ENCODE measurements around the gene TGFBR3. TPM values are rescaled to one million over a fixed set of nuclear protein-coding genes. Genes with fewer than 3 reads are reported as not detected.
A peak's percentile ranks its signal among the peaks of the same experiment; 100 is the strongest.

TGFBR3 gene
- total RNA-seq, 4 donors from 2014 or later: 37.3 to 61.7 (median 48.4) TPM

- Histone ChIP-seq H3K4me1 (peaks cover 17 to 18% of the 10 kb centered on the region in 2 donors), H3K27ac (peak overlapping the region in 2 of 4 donors; percentile 5 to 32)
Observed at GRCh38 chr1:91700771-91701471, 185.0 kb downstream of the TGFBR3 start.

DNA sequence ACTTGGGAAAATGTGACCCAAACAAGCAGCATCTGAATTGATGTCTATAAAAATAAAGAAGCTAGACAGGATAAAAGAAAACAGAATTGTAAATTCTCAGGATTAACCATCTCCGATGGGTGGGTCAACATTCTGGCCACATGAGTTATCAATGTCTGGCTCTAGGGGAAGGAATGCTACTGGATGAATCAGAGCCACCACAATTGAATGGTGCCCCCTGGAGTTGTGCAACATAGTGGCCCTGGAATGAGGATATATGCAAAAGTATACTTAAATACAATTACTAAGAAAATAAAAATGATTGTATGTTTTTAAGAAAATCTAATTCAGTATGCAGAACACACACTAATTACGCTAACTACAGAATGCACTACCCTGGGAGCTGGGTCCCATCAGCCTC lies 185.6 kb downstream of the TGFBR3 start:
- Histone ChIP-seq H3K27ac (peak overlapping the region in 1 of 4 donors; percentile 5), H3K4me1 (peaks cover 17 to 18% of the 10 kb centered on the region in 2 donors)
- in situ Hi-C loops (cut with MboI; ENCODE audit: low sequenced_read_pairs in 4 of 4): no loop called here

More at GRCh38 chr1:91700771-91701471, 185.0 kb downstream of the TGFBR3 start:
- no peaks in the 10 kb centered on the region for H3K9me3 ChIP-seq
- intact Hi-C loops (cut with DNase I; ENCODE audit: low total_unique reads): no loop called here
- in situ Hi-C loops (cut with MboI; ENCODE audit: low sequenced_read_pairs in 4 of 4): no loop called here
- DNase-seq (no peak), ATAC-seq (no peak)
- no peaks in the 10 kb centered on the region for H3K27me3 ChIP-seq
- TF ChIP-seq POLR2A (IDR thresholded peaks at IDR 0.05): no peak
- no peak overlapping the region for H3K4me3 ChIP-seq
- H3K36me3 ChIP-seq: no peaks in the 10 kb centered on the region

DNA sequence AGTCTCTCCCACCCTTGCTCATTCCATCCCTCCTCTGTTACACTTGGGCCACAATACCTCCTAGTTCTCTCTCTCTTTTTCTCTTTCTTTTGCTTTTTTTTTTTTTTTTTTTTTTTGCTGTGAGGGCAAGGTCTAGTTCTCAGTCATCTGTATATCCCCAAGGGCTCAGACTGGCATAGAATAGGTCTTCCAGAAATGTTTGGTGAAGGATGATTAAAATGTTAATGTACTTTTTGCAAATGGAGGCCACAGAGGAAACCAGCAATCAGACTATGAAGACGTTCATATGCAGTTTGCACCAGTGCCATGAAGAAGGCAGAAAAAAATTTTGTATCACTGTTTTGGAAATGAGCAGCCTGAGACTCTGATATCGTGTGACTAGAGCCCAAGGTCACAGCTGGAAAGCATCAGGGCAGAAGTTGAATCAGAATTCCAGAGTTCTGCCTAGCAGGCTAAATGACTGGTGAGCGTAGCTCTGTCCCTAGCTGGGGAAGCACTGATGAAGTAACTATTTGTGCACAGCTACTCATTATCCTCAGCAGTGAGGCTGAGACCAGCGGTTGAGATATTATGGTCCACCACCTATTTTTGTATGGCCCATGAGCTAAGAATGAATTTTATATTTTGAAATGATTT lies 186.5 kb downstream of the TGFBR3 start:
- intact Hi-C loops (cut with DNase I; ENCODE audit: low total_unique reads): loop anchor here (5.0 kb wide), 1 partner anchor 193 kb away; no protein-coding TSS in a partner anchor
- ATAC-seq (peak; percentile 53 to 63), DNase-seq (peak in 1 of 2 donors; percentile 38)
- in situ Hi-C loops (cut with MboI; ENCODE audit: low sequenced_read_pairs in 4 of 4): no loop called here
- H3K27me3 ChIP-seq: no peaks in the 10 kb centered on the region
- TF ChIP-seq CTCF (IDR thresholded peaks at IDR 0.05 in 4 of 5, conservative IDR thresholded peaks at IDR 0.05 in 1 of 5) (no peak), POLR2A (IDR thresholded peaks at IDR 0.05) (no peak)
- H3K4me1 ChIP-seq: peaks cover 17 to 18% of the 10 kb centered on the region in 2 donors
- H3K4me3 ChIP-seq: no peak overlapping the region
- peak overlapping the region in 2 of 4 donors; percentile 5 for H3K27ac ChIP-seq
- no peaks in the 10 kb centered on the region for H3K36me3 ChIP-seq
- H3K9me3 ChIP-seq: no peaks in the 10 kb centered on the region

More for the DNA sequence above, 185.6 kb downstream of the TGFBR3 start:
- DNase-seq (no peak), ATAC-seq (no peak)
- H3K4me3 ChIP-seq: no peak overlapping the region
- intact Hi-C loops (cut with DNase I; ENCODE audit: low total_unique reads): no loop called here
- H3K36me3 ChIP-seq: no peaks in the 10 kb centered on the region
- no peaks in the 10 kb centered on the region for H3K9me3 ChIP-seq
- H3K27me3 ChIP-seq: no peaks in the 10 kb centered on the region
- no peak for TF ChIP-seq POLR2A (IDR thresholded peaks at IDR 0.05)
- TF ChIP-seq CTCF (IDR thresholded peaks at IDR 0.05 in 4 of 5, conservative IDR thresholded peaks at IDR 0.05 in 1 of 5): no peak

- H3K36me3 ChIP-seq: no peaks in the 10 kb centered on the region
- intact Hi-C loops (cut with DNase I; ENCODE audit: low total_unique reads) (loop anchor here (5.0 kb wide), 1 partner anchor 194 kb away; no protein-coding TSS in a partner anchor), in situ Hi-C loops (cut with MboI; ENCODE audit: low sequenced_read_pairs in 4 of 4) (no loop called here)
- TF ChIP-seq POLR2A (IDR thresholded peaks at IDR 0.05) (no peak), CTCF (IDR thresholded peaks at IDR 0.05 in 4 of 5, conservative IDR thresholded peaks at IDR 0.05 in 1 of 5) (no peak)
- peaks cover 25 to 26% of the 10 kb centered on the region in 2 donors for H3K4me1 ChIP-seq
- H3K27me3 ChIP-seq: no peaks in the 10 kb centered on the region
- H3K4me3 ChIP-seq: no peak overlapping the region
- peak overlapping the region; percentile 26 to 38 (median 32) for H3K27ac ChIP-seq
- DNase-seq (no peak), ATAC-seq (no peak)
- no peaks in the 10 kb centered on the region for H3K9me3 ChIP-seq
Observed at GRCh38 chr1:91697861-91698260, 188.1 kb downstream of the TGFBR3 start.

DNA sequence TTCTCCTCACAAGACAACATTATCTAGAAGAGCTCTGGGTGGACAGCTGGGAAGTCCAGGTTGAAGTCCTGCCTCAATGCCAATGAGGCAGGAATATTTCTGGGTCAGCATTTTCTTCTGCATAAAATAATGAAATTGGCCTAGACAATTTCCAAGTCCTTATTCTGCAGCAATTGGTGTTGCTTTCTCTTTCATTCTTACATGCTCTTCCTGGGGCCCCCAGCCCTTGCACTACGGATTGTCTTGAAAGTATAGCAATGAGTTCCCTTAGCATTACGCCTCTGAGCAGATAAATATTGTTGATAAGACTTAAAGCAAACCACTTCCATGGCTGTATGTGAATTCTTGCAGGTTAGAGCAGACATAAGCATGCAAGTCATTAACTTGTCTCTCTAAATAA lies 188.5 kb downstream of the TGFBR3 start:
- no peak for ATAC-seq

More for the DNA sequence above, 188.5 kb downstream of the TGFBR3 start:
- TF ChIP-seq CTCF (IDR thresholded peaks at IDR 0.05 in 4 of 5, conservative IDR thresholded peaks at IDR 0.05 in 1 of 5) (no peak), POLR2A (IDR thresholded peaks at IDR 0.05) (no peak)
- Histone ChIP-seq H3K4me1 (peaks cover 26 to 27% of the 10 kb centered on the region in 2 donors), H3K4me3 (no peak overlapping the region), H3K27me3 (no peaks in the 10 kb centered on the region), H3K36me3 (no peaks in the 10 kb centered on the region), H3K27ac (peak overlapping the region in 3 of 4 donors; percentile 32 to 38 (median 32)), H3K9me3 (no peaks in the 10 kb centered on the region)
- DNase-seq: no peak
- in situ Hi-C loops (cut with MboI; ENCODE audit: low sequenced_read_pairs in 4 of 4) (no loop called here), intact Hi-C loops (cut with DNase I; ENCODE audit: low total_unique reads) (loop anchor here (5.0 kb wide), 1 partner anchor 195 kb away; no protein-coding TSS in a partner anchor)

All from gastrocnemius medialis (tissue), 4 donors.